Midbrain (tissue), 1 donor: ENCODE results near the gene RAPGEF2.

Experiments used
- DNase-seq: peaks from one replicate; lab custom pipeline; 2025; lab: John Stamatoyannopoulos, UW

Gene RAPGEF2

DNA sequence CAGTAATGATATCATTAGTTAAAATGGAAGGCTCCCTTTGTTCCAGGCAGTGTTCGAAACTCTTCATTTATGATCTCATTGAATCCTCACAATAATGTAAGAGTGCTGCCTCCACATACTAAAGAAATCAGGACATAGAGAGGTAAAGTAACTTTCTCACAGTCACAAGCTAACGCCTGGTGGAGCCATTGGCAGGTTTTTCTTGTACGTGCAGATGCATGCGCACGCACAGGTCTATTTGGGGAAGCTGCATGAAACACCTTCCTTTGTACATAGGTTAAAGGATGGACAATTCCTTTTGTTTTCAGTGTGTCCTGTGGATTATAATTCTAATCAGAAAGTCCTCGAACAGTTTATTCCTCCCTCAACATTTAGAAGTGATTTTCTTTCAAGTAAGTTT lies 176.2 kb downstream of the RAPGEF2 start:
- DNase-seq = no peak

DNA sequence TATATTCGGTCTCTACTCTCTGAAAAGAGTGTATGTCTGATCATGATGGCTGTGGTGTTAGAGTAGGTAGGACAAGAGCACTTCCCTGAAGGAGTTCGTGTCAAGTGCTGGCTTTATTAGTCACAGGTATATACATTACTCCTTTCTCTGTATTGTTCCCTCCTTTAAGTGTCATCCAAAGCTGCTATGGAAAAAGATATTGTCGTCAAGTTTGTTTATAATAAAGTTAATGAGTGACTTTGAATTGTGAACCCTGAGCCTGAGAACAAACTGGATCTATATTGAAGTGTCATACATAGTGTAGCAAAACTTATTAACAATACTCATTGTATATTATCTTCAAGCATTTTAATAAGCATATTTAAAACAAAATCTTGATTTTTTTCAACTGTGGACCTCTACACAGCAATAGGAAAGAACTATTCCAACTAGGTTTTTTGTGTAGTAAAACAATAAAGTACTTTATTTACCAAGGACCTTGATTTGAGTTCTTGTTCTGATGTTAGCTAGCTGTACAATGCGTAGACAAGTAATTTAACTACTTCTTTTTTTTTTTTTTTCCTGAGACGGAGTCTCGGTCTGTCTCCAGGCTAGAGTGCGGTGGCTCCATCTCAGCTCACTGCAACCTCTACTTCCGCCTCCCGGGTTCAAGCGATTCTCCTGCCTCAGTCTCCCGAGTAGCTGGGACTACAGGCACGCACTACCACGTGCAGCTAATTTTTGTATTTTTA lies 177.7 kb downstream of the RAPGEF2 start:
- DNase-seq = no peak

DNA sequence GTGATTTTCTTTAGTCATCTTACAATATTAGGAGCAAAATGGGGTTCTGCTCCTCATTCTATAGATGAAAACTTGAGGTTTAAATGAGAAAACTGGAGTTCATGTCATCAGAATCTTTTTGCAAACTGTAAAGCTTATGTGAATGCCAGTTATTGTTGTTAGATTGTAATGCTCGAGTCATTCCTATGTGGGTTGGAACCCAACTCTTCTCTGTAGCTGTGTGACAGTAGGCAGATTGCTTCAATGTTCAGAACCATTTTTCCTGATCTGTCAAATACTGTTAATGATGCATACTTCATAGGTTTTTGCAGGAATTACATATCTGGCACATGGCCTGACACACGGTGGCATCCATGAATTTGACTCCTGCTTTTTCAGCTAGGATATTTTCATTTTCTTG lies 178.9 kb downstream of the RAPGEF2 start:
- DNase-seq = no peak

DNA sequence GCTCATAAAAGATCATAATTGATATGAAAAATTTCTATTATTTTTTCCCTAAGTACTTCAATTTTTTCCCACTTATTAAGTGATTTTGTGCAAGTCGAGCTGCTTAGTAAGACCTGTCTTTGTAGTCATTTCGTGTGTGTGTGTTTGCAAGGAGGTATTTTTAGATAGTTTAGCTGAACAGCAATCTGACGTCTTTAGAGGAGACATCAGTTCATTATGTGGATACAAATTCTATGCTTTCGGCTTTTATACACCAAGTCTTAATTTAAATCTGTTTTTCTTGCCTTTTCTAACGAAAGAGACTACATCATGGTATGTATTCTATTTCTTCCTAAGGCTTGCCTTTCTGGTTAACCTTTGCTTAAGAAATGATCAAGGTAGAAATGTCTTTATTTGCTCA lies 179.4 kb downstream of the RAPGEF2 start:
- no peak for DNase-seq

DNA sequence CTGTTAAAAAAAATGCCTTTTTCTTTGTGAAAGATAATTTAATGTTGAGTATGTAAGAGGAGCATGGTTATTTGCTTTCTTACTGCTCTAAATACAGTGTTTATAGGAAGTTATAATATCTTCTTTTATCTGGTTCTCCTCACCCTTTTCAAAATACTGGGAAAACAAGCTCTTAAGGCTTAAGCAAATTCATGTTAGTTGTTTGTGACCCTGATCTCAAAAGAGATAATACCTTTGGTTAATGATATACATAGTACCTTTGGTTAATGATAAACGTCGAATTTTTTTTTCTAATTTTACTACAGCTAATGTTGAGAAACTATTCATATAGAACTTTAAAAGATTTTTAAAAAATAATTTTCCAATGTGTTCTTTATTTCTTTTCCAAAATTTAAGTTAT lies 180.1 kb downstream of the RAPGEF2 start:
- no peak for DNase-seq

DNA sequence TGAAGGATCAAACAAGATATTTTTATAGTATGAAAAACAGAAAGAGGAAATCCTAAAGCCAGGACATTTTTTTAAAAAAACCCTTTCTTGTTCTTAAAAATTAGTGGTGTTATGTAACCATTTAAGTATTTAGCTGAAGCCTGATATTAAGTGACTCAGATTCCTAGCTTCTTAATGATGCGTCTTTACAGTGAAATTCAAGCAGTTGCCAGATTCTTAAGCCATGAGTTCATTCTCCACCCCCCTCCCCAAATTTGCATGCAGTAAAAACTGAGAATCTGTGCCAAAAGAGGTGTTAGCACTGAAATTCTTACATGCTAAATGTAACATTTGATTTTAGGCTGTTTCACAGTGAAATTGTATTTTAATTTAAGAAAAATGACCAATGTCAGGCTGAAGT lies 180.8 kb downstream of the RAPGEF2 start:
- no peak for DNase-seq

DNA sequence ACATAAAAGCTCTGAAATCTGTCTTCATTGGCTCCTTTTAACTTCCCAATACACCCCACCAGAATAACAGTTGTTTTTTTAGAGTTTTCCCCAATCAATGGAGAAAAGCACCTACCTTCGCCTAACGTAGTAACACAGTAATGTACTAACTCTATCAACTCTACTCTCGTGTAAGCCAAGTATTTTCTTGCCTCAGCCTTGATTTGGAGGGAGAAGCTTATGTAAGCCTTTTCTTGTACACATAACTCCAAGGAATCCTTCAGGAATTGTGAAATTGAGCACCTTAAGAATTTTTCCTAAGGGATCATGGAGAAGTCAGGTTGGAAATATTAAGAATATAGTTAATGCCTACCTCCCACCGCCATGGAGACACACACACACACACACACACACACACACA lies 181.2 kb downstream of the RAPGEF2 start:
- DNase-seq = no peak

DNA sequence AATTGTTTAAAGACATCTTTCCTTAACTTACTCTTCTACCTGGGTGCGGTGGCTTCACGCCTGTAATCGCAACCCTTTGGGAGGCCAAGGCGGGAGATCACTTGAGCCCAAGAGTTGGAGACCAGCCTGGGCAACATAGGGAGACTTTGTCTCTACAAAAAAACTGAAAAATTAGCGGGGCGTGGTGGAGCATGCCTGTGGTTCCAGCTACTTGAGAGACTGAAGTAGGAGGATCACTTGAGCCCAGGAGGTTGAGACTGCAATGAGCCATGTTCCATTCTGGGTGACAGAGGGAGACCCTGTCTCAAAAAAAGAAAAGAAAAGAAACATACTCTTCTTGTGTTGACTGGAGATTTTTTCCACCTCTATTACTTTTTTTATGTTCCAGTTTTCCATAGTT lies 181.9 kb downstream of the RAPGEF2 start:
- DNase-seq = no peak

DNA sequence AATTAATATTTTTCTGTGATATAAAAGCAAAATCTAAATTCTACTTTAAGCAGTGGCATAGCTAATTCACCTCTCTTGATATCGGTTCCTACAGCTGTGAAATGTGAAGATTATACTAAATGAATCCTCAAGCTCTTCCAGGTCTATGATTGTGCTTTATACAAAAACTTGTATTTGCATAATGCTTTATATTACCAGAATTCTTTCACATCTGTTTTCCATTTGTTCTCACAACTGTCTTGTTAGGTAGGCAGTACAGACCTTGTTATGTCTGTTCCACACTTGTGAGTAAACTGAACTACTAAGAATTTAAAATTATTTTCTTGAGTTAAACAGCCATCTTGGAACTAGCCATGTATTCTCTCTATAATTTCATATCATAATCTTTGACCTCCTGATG lies 184.9 kb downstream of the RAPGEF2 start:
- DNase-seq = no peak

DNA sequence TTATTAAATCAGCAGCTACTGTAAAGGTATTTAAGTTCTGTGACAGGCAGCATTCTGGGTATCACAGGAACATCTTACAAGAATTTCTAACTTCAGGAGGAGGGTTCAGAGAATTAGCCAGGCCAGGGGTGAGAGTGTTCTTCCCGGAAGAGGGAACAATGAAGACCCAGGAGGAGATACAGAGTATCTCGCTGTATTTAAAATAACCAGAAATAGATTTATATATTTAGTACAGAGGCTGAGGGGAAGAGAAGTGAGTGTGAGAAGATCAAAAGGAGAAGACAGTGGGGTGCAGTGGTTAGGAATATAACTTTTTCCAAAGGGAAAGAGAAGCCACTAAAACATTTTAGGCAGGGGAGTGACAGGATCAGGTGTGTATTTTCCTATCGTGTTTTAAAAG lies 186.8 kb downstream of the RAPGEF2 start:
- DNase-seq = no peak

DNA sequence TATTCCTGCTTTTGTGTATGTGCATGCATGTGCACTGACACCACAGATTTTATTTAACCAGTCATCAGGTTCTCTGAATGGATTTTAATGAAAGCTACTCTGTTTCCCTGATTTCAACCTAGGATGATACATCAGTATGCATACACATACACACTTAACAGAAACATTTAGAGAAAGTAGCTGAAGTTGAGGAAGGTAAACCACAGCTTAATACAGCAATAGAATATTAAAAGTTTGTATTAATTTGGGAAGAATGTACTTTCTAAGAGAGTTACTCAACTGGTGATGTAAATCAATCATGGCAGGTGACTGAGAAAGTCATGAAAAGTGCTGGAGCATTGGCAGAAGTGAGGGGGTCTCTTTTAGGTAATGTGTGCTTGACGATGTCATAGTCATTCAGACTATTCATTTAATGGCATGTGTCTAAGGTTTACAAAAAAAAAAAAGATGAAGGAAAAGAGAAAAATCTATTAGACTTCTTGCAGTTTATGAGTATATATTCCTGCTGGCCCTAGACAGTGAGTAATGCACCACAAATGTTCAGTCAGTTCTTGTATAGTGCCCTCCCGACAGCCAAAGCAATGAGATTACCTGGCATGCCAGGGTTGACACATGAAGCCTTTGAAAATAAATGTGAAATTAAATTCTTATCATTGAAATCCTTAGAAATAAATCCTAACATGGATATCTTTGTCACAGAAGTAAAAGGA lies 187.6 kb downstream of the RAPGEF2 start:
- no peak for DNase-seq

DNA sequence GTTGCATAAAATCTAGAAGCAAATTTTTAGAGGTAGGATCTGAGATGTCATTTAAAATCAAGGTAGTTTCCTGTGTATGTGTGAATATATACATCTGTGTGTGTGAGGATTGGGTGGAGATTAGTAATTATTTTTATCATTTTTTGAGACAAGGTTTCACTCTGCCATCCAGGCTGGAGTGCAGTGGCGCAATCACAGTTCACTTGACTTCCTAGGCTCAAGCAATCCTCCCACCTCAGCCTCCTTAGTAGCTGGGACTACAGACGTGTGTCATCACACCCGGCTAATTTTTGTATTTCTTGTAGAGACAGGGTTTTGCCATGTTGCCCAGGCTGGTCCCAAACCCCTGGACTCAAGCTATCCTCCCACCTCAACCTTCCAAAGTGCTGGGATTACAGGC lies 188.3 kb downstream of the RAPGEF2 start:
- DNase-seq = no peak

DNA sequence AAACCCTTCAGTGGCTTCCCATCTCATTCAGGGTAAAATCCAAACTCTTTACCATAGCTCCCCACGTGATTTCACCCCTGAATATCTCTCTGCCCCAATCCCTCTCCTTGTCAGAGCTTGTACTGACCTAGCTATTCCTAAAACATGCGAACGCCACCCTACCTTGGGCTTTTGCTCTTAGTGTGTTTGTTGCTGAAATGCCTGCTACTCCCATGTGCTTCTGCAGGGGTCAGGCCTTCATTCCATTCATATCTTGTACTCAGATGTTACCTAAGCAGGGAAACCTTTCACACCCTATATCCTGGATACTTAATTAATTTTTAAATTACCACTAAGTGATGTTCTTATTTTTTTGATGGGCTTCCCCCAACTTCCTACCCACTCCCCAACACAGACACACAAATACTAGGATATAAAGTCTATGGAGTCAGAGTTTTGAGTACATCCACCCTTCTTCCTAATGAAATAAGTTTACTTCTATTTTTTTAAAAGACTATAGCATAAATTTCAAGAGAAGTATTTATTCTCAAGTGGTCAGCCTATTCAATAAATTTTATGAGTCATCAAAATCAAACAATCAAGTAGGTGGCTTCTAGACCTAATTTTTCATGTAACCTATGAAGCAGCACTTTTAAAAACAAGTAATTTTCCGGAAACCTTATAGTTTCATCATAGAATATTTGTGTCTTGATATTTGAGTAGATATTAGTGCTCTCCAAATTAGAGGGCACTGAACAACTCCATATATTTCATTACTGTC lies 189.4 kb downstream of the RAPGEF2 start:
- DNase-seq = no peak

DNA sequence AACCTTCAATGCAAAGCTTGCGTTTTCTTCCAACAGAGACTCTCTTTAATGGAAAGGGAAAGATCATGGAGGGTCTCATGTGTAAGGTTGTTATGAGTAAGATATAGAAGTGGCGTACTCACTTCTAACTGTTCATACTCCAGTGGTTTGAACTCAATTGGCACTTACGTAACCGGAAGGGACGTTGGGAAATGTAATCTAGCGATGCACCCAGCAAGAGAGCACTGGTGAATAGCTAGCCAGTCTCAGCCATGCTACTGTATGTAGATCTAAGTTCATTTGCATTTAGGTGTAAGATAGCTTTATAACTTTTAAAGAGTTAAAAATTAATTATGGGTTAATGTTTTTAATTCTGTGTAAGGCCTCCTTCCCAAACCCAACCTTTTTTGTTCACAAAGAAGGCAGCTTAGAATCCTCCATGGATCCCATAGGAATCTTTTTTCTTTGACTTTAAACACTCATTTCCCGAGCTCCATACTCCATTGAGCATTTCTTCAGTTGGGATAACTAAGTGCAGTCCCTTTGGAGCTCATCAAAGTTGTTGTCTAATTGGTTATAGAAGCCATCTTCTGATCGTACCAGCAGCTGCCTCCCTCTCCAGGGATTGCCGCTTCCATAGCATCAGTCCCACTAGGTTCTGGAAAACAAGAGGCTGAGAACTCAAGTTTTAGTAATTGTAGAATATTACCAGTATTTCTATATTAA lies 191.1 kb downstream of the RAPGEF2 start:
- no peak for DNase-seq

DNA sequence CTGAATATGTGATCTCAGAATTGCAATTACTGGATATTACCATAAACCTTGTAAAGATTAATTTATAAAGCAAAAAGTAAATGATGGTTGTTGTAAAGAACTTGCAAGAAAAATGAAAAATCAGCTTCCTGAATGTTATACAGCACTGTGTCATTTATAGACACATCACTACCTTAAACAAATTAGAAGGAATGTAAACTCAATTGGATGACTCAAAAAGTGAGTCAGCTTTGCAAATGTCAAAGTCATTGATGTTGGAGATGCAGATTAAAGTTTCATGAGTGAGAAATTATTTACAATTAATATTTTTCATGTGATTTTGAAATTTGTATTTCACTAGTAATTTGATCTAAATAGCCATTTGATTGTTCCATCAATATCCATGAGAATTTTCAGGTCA lies 193.2 kb downstream of the RAPGEF2 start:
- DNase-seq = no peak

DNA sequence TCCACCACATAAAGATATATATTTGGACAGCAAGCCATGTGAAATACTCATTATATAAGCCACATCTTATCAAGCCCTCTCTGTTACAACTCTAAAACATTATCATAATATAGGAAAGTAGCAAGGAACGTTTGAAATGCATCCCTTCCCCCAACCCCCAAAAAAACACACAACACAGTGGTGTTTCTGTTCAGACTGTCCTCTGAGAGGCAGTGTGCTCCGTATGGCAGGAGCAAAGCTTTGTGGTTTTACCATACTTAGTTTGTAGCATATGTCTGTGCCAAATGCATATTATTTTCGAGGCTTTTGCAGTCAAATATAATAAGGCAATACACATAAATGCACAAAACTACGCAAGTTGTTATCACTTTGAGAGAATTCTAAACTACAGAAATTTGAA lies 194.2 kb downstream of the RAPGEF2 start:
- peak; percentile 33 for DNase-seq

DNA sequence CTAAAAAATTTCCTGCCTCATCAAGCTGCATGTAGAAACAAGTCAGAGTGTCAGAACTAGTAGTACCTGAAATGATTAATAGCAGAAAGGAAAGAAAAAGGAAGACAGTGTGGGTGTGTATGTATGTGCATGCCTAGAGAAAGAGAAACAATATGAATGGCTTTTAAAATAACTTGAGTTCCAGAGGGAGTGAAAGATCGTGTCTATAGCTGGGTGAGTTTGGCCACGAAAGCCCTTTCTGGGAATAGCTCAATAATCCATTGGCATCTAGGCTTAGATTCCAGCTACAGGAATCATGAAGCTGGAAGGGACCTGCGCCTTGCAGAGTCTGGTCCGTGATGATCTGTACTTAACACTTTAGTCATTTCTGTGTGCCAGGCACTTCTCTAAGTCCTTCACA lies 195.6 kb downstream of the RAPGEF2 start:
- DNase-seq = no peak

DNA sequence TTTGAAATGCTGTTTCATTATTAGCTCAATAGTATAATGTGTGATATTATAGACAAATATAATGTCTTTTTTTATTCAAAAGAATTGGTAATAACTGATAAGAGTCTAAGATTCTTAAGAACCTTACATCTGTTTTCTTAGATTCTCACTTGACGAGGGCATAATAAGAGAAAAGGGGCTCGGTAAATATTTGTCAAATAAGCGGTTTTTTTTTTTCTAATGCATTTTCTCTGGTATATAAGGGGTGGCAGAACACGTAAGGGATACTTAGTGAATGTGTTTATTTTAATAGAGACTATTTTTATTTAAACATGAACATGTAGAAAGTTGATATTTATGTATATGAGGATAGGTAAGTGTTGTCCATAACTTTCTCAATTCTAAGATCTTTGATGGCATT lies 200.6 kb downstream of the RAPGEF2 start:
- DNase-seq = no peak

DNA sequence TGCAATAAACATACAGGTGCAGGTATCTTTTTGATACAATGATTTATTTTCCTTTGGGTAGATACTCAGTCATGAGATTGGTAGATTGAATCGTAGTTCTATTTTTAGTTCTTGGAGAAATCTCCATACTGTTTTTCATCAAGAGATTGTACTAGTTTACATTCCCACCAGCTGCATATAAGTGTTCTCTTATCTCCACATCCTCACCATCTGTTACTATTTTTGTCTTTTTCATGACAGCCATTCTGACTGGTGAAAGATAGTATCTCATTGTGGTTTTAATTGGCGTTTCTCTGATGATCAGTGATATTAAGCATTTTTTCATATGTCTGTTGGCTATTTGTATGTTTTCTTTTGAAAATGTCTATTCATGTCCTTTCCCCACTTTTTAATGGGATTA lies 202.2 kb downstream of the RAPGEF2 start:
- no peak for DNase-seq

DNA sequence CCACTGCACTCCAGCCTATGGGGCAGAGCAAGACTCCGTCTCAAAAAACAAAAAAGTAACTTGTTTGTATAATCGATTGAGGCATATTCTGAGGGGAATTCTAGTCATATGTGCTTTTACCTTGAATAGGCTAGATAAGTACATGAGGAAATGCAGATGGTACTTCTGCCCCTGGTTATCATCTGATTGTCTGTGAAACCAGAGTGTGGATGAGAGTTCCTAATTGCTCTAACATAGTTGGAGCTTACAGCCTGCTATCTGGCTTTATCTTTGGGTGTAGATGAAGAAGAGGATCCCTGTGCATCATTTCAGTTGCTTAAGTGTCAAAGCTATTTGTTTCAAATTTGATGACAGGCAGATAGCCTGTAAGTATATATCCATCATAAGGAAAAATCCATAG lies 205.1 kb downstream of the RAPGEF2 start:
- no peak for DNase-seq

DNA sequence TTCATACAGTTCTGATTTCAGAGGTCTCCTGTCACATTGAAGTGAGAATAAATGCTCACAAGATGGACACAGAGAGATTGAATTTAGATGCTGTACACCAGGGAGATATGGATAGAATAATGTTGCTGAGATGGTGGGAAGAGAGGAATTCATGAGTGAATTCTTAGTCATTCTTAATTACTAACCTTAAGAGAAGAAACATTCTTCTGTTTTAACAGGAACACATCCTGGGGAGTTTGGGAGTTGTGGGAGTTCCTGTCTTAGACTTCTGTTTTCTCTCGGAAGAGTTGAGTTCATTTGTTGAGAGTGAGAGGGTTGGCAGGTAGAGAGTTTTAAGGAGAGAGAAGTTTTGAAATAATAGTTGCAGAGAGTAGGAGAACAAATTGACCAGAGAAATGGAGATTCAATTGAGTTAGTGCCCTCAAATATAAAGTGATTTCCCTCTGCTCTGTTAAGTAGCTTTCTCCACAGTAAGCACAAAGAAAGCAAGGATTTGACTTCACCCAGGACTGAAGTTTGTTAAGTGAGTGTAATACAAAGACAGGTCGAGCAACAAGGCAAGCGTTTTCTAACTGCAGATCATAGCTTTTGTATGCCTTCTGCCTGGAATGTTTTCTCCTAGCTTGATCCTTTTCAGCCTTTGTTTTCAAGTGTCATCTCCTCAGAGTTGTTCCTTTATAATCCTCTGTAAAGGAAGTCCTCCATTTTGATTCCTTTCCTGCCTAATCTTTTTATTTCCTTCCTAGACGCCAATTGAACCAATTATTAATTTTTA lies 205.9 kb downstream of the RAPGEF2 start:
- DNase-seq = no peak

DNA sequence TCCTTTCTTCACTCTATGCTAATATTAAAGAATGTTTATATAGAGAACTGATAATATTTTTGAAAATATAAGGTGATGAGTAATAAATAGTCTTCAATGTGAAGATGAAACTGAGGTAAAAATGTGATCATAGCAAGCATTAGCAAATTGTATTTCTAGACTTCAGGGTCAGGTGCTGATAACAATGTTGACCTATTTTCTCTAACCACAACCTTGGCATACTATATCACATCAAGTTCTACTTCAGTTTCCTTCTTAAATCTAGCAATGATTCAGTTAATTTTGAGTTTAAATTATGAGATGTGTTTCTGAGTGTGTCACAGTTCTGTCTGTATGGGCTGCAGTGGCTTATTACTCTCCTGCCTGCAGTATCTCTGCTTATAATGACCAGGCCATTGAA lies 209.4 kb downstream of the RAPGEF2 start:
- no peak for DNase-seq
